ENCODE measurements around the gene TMEM120B. TPM values are rescaled to one million over a fixed set of nuclear protein-coding genes. Genes with fewer than 3 reads are reported as not detected.

The TMEM120B gene
- total and polyA plus RNA-seq, 2 of the 4 experiments (the other 2 are of a cell fraction), result 10.6 to 18.4 TPM

- Histone ChIP-seq H3K79me1 (ENCODE audit: low read depth in 1 of 2, low read length in 2 of 2) (peaks cover 6 to 45% of the 10 kb centered on the region in 2 experiments; a peak in 3 of 4 replicates), H3K4me1 (ENCODE audit: control insufficient read depth, insufficient read depth, low read length) (peaks cover 30% of the 10 kb centered on the region), H3K4ac (ENCODE audit: low read depth, low read length) (peak overlapping the region; percentile 56), H3K18ac (ENCODE audit: low read depth, low read length) (no peak overlapping the region), H3K14ac (replicated peaks; ENCODE audit: low read depth, low read length) (no peak overlapping the region), H2BK20ac (ENCODE audit: low read depth, low read length) (no peak overlapping the region; the same call in 1 of the 2 replicates), H4K20me1 (ENCODE audit: insufficient read depth, low read length) (peaks cover 11% of the 10 kb centered on the region), H3K23ac (ENCODE audit: low read depth, low read length) (peak overlapping the region; percentile 43; the same call in 1 of the 2 replicates), H3K9me3 (ENCODE audit: control insufficient read depth, insufficient read depth, low read length) (no peaks in the 10 kb centered on the region), H3K27ac (ENCODE audit: insufficient read depth, low read length) (no peak overlapping the region), H2BK15ac (ENCODE audit: low read depth, low read length) (no peak overlapping the region), H3K56ac (ENCODE audit: extremely low read depth, insufficient read depth, low read length) (no peak overlapping the region), H3K9ac (ENCODE audit: low read depth, low read length) (no peak overlapping the region), H4K5ac (ENCODE audit: low read depth, low read length) (no peak overlapping the region), H4K8ac (ENCODE audit: low read depth in 2 of 2, low read length in 2 of 2) (peak overlapping the region in 1 of 2 experiments; percentile 47; a peak in 2 of 4 replicates), H3K9me1 (ENCODE audit: insufficient read depth, low read length) (peaks cover 4% of the 10 kb centered on the region; the same call in 1 of the 2 replicates), H3K4me3 (ENCODE audit: insufficient read depth, low read depth, low read length) (no peak overlapping the region), H3K36me3 (ENCODE audit: control insufficient read depth, insufficient read depth, low read length) (peaks cover 9% of the 10 kb centered on the region; the same call in 1 of the 2 replicates), H3K4me2 (ENCODE audit: low read depth, low read length) (no peak overlapping the region), H2AK9ac (replicated peaks; ENCODE audit: low read depth, low read length, poor library complexity) (peak overlapping the region; percentile 97), H2AK5ac (ENCODE audit: low read depth, low read length) (peak overlapping the region; percentile 75), H4K91ac (ENCODE audit: insufficient read depth, low read depth, low read length) (0 out of 2 replicates have a peak overlapping the region, but pooled peaks have one; percentile 57), H2AFZ (replicated peaks; ENCODE audit: low read length, poor library complexity) (peak overlapping the region; percentile 95), H2BK120ac (ENCODE audit: low read depth, low read length) (no peak overlapping the region), H3K27me3 (ENCODE audit: control insufficient read depth, insufficient read depth, low read length) (no peaks in the 10 kb centered on the region), H2BK5ac (ENCODE audit: low read depth, low read length, poor library complexity, severe bottlenecking) (no peak overlapping the region)
- CTCF ChIA-PET, result interaction anchor here (0.5 to 3.9 kb wide), 15 partner anchors 11 to 1365 kb away, joined by 3 to 49 read pairs (median 5); partner anchors contain the start of gene PSMD9
- intact Hi-C loops (cut with micrococcal nuclease), result loop anchor here (1.0 to 10.0 kb wide), 4 partner anchors 17 to 240 kb away; partner anchors contain the start of genes BCL7A and PSMD9
- 51% methylated on average over 7 of the region's 15 CpGs; no CpG with 5 or more reads in 1 of the 2 experiments for WGBS, 2 experiments (ENCODE audit: extremely low coverage in 2 of 2, insufficient read length in 1 of 2)
- TF ChIP-seq RCOR1 (IDR thresholded peaks at IDR 0.05; ENCODE audit: insufficient replicate concordance, low read length), result no peak
- TF ChIP-seq RFX5 (IDR thresholded peaks at IDR 0.05; ENCODE audit: low read depth, low read length), result no peak
- TF ChIP-seq MXI1 (IDR thresholded peaks at IDR 0.05; ENCODE audit: borderline replicate concordance, low read depth, low read length), result no peak
- peak; percentile 95 for TF ChIP-seq CTCF (conservative IDR thresholded peaks at IDR 0.05; ENCODE audit: low read depth, low read length)
- peak; percentile 78 for TF ChIP-seq MAFK (IDR thresholded peaks at IDR 0.05; ENCODE audit: low read depth, low read length)
- no peak for TF ChIP-seq POLR2A (IDR thresholded peaks at IDR 0.05; ENCODE audit: low read depth, low read length)
- peak; percentile 60; the same call in 1 of the 2 replicates for TF ChIP-seq MAZ (IDR thresholded peaks at IDR 0.05; ENCODE audit: borderline replicate concordance, low read depth, low read length)
- TF ChIP-seq SMC3 (IDR thresholded peaks at IDR 0.05; ENCODE audit: low read depth, low read length), result peak; percentile 87
- peak; percentile 90 for TF ChIP-seq RAD21 (IDR thresholded peaks at IDR 0.05; ENCODE audit: low read length)
- in situ Hi-C loops (cut with MboI; ENCODE audit: low sequenced_read_pairs), result no loop called here
- no TSS peak for BruUV-seq (replicated peaks)
- dilution Hi-C loops (cut with HindIII; ENCODE audit: low sequenced_read_pairs, unreplicated experiment), result no loop called here
- peak; percentile 21 for ATAC-seq (ENCODE audit: low read depth)
- POLR2A ChIA-PET (ENCODE audit: unreplicated experiment), result interaction anchor here (0.6 to 2.0 kb wide), 4 partner anchors 11 to 292 kb away, joined by 3 to 10 read pairs (median 5); no protein-coding TSS in a partner anchor
- peak; percentile 81 for DNase-seq
These were observed 82.7 kb downstream of the TMEM120B start for GRCh38 chr12:121795034-121795968.

All from IMR-90 (cell line).